ENCODE results near the gene SEMA6D.

SEMA6D gene

DNA sequence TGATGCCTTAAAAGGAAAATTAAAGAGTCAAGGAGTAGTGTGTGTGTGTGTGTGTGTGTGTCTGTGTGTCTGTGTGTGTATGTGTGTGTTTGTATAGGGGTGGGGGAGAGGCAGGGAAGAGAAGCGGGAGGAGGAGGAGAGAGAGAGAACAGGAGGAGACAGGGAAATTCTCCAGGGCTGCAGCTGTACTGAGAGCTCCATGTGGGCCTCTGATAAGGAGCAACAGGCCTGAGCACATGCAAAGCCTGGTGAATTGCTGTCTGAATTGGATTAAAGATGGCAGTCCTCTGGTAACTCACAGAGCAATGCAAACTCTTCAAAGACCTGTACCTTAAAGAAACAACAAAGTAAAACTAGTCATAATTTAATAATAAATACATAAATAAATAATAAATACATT is 70.6 kb downstream of the SEMA6D start:
- TF ChIP-seq, protein P1, sequence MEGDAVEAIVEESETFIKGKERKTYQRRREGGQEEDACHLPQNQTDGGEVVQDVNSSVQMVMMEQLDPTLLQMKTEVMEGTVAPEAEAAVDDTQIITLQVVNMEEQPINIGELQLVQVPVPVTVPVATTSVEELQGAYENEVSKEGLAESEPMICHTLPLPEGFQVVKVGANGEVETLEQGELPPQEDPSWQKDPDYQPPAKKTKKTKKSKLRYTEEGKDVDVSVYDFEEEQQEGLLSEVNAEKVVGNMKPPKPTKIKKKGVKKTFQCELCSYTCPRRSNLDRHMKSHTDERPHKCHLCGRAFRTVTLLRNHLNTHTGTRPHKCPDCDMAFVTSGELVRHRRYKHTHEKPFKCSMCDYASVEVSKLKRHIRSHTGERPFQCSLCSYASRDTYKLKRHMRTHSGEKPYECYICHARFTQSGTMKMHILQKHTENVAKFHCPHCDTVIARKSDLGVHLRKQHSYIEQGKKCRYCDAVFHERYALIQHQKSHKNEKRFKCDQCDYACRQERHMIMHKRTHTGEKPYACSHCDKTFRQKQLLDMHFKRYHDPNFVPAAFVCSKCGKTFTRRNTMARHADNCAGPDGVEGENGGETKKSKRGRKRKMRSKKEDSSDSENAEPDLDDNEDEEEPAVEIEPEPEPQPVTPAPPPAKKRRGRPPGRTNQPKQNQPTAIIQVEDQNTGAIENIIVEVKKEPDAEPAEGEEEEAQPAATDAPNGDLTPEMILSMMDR (IDR thresholded peaks at IDR 0.05; ENCODE audit: control insufficient read depth, extremely low read depth, insufficient read depth), result no peak
- H3K4me3 ChIP-seq (ENCODE audit: low read depth, low read length), result no peak overlapping the region
- DNase-seq (ENCODE audit: low read depth), result no peak

- no peak overlapping the region for H3K4me3 ChIP-seq (ENCODE audit: low read depth, low read length)
- TF ChIP-seq, protein P1 (IDR thresholded peaks at IDR 0.05; ENCODE audit: control insufficient read depth, extremely low read depth, insufficient read depth), result no peak
- DNase-seq (ENCODE audit: low read depth), result no peak
Measured at GRCh38 chr15:47788685-47789084, 71.4 kb downstream of the SEMA6D start.

- TF ChIP-seq, protein P1 (IDR thresholded peaks at IDR 0.05; ENCODE audit: control insufficient read depth, extremely low read depth, insufficient read depth), result no peak
- no peak overlapping the region for H3K4me3 ChIP-seq (ENCODE audit: low read depth, low read length)
- no peak for DNase-seq (ENCODE audit: low read depth)
Measured at GRCh38 chr15:47791161-47791560, 73.9 kb downstream of the SEMA6D start.

DNA sequence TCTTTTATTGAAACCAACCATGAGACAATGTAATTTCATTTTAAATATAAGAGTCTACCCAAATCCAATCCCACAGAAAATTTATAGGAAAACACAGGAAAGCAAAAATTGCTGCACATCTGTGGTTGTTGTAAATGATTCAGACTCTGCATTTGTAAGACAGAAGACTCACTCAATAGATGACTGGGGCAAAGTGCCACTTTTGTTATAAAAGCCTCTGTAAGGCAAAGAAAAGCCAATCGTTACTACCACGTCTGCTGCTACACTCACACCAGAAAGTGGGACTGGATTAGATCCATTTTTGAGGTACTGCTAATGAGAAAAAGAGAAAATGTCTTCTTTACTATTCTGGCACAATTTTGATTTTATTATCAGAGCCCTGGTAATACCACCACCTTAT is 74.9 kb downstream of the SEMA6D start:
- H3K4me3 ChIP-seq (ENCODE audit: low read depth, low read length), result no peak overlapping the region

GRCh38 chr15:47794252-47794914 is 77.1 kb downstream of the SEMA6D start:
- no peak for DNase-seq (ENCODE audit: low read depth)
- TF ChIP-seq, protein P1 (IDR thresholded peaks at IDR 0.05; ENCODE audit: control insufficient read depth, extremely low read depth, insufficient read depth), result no peak
- H3K4me3 ChIP-seq (ENCODE audit: low read depth, low read length), result no peak overlapping the region

More for the DNA sequence above, 74.9 kb downstream of the SEMA6D start:
- DNase-seq (ENCODE audit: low read depth), result no peak
- TF ChIP-seq, protein P1 (IDR thresholded peaks at IDR 0.05; ENCODE audit: control insufficient read depth, extremely low read depth, insufficient read depth), result no peak

DNA sequence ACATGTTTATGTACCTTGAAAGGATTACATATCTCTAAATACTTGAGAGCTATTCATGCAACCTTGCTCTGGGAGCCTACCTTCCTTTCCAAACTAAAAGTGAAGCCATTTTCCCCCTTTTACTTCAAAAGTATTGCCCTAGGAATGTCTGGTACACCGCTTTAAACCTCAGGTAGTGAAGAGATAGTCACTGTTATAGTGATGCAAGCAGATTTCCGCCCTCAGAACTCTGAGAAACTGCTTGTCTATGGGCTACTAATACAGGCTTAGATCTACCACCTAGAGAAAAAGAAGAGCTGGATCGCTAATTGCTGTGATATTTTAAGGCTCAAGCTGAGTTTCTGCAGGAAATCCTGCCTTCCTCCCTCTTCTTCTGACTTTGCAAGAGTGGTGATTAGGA is 78.6 kb downstream of the SEMA6D start:
- no peak for DNase-seq (ENCODE audit: low read depth)
- TF ChIP-seq, protein P1 (IDR thresholded peaks at IDR 0.05; ENCODE audit: control insufficient read depth, extremely low read depth, insufficient read depth), result no peak
- no peak overlapping the region for H3K4me3 ChIP-seq (ENCODE audit: low read depth, low read length)

DNA sequence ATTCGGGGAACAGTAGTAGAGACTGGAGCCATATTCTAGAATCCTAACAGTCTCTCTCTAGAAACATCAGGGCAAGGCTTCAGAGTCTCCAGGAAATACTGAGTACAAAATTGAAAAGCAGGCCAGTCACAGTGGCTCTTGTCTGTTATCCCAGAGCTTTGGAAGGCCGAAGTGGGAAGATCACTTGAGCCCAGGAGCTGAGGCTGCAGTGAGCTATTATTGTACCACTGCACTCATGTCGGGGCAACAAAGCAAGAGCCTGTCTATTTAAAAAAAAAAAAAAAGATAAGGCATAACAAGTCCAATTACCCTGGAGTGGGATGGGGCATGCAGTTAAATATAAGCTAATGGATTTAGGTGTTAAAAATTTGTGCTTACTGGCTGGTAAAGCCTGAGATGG is 79.0 kb downstream of the SEMA6D start:
- DNase-seq (ENCODE audit: low read depth), result no peak
- TF ChIP-seq, protein P1 (IDR thresholded peaks at IDR 0.05; ENCODE audit: control insufficient read depth, extremely low read depth, insufficient read depth), result no peak
- no peak overlapping the region for H3K4me3 ChIP-seq (ENCODE audit: low read depth, low read length)

Measured in LNCaP clone FGC (cell line).